Stimulated activated CD8-positive, alpha-beta memory T cell treated with anti-CD3 and anti-CD28 coated beads, Interleukin-12 subunit alpha, Interleukin-12 subunit beta, amount 100 ng/mL, for 4 hours (primary cell): Measurements from ENCODE around the gene CELF2.
A peak's percentile ranks its signal among the peaks of the same experiment; 100 is the strongest.
"Not testable (repeated sequence)": the region's sequence is repeated elsewhere in the genome, so short reads cannot be mapped to it uniquely, and the experiment has no call there.

Experiments
- DNase-seq: peaks from one replicate; pipeline ENCODE4 v3.0.0-alpha.2; 2020; ENCODE audit warnings: low read depth

The CELF2 gene

DNA sequence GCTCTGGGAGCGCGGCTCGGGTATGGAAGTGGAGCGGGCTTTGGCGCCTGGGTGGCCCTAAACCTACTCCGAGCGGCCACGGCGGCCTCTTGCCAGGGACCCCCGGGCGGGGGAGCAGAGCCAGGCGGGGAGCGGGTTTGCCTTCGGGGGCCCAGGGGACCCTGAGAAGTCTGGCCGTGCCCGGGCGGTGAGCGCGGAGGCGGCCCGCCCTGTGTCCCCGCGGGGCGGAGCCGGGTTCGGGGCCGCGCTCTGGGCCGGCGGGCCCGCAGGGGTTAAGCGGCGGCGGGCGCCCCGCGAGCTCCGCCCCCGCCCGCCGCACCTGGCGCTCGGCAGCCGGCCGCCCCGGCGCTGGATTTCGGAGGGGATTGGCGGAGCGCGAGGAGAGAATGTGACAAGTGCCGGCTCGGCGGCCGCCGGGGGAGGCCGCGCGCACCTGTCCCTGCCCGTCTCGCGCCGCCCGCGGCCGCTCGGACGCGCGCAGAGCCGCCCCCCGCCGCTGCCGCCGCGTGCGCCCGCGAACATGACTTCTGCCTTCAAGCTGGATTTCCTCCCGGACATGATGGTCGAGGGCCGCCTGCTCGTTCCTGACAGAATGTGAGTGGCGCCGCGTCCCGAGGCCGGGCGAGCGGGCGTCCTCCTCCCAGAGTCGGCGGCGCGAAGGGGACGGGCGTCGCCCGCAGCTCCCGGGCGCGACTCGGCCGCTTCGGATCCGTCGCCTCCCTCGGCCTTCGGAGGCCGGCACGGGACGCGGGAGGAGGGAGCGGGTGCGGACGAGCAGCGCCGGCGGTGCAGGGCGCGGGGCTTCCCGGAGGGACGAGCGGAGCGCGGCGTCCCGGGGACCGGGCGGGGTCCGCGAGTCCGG is at the start of gene CELF2:
CELF2 (plus strand) TSS at position 303 of the 862 bp plus-strand sequence; CDS start at position 521, 218 bp downstream.
- DNase-seq: peak; percentile 21

DNA sequence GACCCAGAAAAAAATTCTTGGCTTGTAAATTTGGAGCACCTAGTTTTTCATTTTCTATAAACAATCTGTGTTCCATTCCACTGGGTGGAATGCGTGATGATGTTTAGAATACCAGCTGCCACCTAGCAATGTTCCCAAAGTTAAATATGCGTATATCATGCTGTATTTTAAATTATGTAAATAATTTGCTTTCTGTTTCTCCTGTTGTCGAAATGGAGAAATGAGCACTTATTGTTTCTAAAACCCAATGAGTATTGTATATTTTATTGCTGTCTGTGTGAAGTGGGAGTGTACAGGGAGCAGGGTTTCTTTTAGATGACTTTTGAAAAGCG is 49.4 kb upstream of the CELF2 start:
- no peak for DNase-seq

DNA sequence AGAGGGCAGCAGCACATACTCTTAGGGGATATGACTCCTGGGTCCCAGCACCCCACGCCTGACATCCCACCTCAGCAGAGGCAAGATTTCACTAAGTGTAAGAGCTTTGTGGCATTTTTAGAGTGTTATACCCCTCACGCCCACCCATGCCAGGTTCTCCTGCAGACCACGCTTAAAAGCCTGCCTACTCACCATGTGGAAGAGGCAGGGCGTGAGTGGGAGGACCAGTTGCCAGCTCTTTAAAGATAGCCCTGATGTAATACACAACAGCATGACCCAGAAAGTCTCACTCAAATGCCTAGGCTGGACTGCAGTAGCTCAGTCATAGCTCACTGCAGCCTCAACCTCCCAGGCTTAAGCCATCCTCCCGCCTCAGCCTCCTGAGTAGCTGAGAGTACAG is 44.4 kb upstream of the CELF2 start:
- DNase-seq: no peak

DNA sequence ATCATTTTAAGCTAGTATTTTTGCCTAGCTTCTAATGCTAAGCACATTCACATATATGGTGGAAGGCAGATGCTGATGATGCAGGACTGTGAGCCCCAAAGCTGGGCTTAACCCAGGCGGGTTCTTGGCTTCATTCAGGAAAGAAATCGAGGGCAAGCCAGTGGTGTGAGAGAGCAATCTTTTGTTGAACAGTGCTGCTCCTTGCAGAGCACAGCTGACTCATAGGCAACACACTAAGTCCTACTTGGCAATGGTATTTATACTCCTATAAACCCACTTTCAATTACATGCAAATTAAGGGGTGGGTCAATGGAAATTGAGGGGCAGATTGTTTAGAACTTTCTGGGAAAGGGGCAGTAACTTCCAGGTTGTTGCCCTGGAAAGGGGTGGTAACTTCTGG is 42.0 kb upstream of the CELF2 start:
- DNase-seq: no peak

DNA sequence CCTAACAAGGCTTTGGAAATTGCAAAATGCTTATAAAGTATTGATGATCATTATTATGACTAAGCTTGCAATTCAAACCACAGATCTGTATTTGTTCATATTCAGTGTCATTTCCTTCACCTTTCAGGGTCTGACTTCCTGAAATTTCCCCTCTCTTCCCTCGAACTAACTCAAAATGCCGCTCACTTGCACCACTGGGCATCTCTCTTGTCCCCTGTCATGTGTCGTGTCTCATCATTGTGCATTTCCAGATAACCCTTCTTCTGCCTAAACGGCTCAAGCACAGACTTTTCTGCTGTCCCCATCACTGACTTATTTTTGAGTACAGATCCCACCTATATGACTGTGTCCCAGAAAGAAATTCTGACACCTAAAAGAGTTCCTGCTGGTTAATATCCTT is 41.0 kb upstream of the CELF2 start:
- DNase-seq: no peak

DNA sequence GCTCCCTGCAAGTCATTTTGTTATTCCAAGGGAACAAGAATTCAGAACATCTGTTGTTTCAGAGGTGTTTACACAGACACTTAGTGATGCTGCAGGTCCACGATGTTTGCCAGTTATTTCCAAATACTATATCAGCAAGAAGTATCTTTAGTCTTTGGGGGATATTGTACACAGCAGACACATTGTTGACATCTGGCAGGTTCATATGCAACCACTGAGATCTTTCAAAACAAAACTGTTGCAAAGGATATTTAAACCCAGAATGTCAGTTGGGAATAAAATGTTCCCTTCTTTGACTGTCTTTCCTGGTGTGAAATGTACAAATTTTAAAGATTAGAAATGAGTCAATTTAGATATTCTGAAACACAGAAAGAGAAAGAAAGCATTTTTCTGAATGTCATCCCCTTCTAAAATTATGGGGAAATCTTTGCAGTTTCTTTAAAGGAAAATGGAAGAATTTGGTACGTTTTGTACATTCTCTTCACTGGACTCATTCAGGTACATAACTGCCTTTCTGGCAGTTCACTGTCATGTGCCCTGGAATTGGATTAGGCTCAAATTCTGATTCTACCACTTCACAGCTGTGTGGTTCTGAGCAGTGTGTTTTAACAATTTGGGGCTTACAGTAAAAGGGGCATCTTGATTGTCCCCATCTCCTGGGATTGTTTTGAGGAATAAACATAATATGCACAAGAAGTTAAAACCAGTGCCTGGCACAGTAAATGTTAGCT is 40.3 kb upstream of the CELF2 start:
- no peak for DNase-seq

DNA sequence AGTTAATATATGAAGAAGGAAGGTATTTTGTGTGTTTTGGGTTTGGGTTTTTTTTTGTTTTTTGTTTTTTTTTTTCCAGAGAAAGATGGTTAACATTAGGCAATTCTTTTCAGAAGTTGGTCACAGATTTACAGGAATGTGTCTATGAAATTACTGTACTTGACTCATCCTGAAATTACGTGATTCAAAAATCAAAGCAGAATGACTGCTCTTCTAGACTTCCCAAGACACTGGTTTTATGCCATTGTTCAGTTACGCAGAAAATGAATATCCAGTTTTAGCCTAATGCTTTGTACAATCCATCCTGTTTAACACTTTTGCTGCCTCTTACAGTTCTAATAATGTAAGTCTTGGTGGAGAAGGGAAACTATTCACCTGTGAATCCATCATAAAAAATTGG is 39.7 kb upstream of the CELF2 start:
- DNase-seq: no peak

DNA sequence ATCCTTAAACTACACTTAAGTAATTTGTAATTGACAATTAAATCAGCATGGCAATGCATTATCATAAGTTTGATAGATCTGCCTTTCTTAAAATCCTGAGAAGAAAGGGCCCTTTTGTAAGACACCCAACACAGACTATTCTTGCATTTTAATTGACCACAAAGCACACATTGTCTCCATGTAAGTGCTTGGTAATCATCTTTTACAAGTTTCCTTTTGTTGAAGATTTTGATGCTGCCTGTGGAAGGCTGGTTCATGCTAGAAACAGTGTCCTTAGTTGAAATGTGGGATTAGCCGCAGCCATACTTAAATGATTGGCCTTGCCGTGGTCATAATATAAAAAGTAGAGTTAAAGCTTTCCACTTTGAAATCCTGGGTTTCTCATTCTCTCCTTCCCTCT is 32.3 kb upstream of the CELF2 start:
- no peak for DNase-seq

DNA sequence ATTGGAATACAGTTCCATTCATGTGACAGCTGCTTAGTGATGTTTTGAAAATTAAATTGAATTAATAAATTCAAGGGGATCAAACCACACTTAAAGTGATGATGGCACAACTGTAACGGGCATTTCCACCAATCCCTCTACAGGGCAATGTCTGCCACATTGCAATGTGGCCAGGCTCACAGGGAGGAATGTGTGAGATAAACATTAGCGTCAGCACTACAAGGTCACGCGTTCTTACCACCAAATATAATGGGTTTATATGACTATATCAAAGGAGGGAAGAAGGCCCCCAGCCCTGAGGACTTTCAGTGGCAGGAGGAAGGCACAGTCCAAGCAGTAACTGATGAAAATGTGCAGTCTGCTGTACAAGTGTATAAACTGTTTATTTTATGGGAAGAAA is 31.1 kb upstream of the CELF2 start:
- DNase-seq: no peak

DNA sequence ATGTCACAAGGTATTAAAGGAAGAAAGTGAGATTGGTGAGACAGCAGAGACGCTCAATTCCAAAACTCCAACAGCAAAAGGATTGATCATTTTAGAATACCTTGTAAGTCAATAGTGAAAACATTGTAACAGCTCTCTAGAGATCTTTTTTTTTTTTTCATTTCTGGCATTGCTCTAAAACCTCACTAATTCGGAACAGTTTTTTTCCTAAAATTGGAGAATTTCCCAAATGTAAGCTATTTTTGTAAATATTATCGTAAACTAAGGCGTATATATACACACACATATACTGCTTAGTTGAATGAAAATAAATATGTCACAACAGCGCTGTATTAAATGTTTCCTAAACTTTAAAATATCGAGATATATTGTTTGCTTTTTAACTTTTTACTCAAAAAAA is 30.6 kb upstream of the CELF2 start:
- no peak for DNase-seq

DNA sequence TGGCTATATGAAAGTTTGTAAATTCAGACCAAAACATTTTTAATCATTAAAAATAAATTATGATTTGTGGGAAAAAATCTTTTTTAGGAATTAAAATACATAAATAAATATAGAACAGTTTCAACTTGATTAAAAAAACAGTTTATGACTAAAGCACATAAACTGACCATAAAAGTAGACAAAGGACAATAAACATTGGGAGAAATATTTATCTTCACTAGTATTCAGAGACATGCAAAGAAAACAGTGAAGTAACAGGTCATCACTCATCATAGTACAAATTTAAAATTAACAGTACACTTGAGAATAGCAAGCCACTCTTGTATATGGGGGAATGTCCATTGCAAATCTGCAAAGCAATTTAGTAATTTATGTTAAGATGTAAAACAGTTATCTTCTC is 28.0 kb upstream of the CELF2 start:
- DNase-seq: no peak

DNA sequence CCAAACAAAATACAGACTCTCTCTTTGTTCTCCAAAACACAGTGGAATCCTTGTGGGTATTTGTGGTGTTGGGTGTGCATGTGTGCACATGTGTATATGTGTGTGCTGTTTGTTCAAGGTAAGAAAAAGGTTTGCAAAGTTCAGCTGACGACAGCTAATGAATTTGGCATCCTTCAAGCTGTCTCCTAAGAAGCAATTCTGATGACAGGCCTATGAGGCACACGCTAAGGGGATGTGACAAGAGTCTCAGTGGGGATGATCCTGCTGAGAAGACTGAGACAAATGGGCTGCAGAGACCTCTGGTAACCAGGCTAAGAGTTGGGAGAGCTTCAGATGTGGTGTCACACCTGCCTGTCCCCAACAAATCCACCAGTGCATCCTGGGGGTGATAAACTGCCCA is 26.5 kb upstream of the CELF2 start:
- DNase-seq: no peak

DNA sequence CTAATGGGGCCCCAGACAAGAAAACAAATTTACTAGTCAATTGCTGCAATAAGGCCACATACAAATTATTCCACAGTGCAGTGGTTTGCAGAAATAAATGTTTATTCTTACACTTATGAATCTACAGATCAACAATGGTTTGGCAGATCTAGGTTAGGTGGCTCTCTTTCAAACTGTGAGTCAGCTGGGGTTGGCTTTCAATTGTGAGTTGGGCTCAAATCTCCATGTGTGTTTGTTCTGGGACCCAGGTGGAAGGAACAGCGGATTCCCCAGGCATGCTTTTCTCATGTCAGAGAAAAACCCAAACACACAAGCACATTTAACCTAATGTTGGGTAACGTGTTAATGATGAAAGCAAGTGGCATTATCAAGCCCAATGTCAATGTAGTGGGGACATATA is 25.6 kb upstream of the CELF2 start:
- no peak for DNase-seq

DNA sequence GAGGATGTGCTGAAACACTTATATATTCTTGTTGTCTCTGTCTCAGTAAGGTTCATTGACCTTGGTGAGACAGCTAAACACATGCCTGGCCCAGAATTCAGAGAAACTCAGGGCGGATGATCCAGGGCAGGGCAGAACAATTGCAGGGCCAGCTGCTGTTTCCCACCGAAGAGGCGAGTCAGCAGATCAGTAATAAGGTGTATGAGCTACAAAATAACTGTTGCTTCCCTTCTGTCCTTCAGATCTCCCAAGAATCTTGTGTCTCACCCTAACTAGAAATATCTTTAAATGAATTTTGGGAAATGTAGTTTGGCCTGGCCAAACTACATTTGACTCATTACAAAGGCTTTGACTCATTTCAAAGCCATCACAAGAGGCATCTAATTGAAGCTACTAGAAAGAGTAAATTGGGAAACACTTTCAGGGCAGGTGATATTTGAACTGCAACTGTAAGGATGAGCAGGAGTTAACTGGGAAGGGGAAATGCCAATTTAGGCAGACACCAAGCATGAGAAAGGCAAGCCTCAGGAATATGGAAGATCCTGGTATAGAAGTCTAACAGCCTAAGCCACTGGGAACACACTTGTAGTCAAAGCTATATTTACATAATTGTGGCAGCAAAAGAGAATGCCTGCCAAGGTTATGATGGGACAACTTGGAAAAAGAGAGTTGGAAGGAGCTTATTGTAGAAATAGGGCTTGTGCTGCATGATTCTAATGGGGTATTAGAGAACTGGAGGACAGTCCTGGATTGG is 24.5 kb upstream of the CELF2 start:
- no peak for DNase-seq

DNA sequence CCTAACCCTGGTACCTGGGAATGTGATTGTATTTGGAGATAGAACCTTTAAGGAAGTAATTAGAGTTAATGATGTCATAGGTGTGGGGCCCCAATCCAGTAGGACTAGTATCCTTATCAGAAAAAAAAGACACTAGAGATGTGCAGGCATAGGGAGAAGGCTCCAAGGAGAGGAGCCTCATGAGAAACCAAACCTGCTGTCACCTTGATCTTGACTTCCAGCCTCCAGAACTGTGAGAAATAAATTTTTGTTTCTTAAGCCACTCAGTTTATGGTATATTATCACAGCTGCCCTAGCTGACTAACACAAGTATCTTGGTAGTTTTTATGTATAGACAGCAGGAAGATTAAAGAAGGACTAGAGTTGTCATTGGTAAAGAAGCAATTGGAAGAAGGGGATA is 23.9 kb upstream of the CELF2 start:
- DNase-seq: no peak

DNA sequence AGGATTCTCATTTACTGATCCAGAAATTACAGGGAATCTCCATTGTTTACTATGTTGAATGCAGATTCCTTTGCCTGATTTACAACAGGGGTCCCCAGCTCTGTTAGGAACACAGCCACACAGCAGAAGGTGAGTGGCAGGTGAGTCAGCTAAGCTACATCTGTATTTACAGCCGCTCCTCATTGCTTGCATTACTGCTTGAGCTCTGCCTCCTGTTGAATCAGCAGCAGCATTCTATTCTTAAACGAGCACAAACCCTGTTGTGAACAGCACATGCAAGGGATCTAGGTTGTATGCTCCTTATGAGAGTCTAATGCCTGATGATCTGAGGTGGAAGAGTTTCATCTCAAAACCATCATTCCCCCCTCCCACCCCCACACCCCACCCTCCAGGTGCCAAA is 23.3 kb upstream of the CELF2 start:
- no peak for DNase-seq

DNA sequence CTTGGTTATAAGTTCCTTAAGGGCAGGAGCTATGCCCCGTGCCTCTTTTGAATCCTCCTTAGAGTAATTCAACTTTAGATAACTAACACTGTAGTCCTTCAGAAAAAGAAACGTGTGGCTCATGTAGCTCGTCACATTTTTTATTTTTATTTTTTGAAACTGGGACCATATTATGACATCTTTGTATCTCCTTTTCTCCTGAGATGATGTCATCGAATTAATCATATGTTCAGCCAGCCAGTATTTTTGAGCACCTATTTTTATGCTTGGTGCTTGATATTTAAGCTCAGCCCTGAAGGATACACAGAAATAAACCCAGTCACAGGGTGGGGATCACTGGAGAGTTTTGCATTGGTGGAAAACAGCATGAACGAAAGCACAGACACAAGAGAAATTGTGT is 22.6 kb upstream of the CELF2 start:
- DNase-seq: no peak

DNA sequence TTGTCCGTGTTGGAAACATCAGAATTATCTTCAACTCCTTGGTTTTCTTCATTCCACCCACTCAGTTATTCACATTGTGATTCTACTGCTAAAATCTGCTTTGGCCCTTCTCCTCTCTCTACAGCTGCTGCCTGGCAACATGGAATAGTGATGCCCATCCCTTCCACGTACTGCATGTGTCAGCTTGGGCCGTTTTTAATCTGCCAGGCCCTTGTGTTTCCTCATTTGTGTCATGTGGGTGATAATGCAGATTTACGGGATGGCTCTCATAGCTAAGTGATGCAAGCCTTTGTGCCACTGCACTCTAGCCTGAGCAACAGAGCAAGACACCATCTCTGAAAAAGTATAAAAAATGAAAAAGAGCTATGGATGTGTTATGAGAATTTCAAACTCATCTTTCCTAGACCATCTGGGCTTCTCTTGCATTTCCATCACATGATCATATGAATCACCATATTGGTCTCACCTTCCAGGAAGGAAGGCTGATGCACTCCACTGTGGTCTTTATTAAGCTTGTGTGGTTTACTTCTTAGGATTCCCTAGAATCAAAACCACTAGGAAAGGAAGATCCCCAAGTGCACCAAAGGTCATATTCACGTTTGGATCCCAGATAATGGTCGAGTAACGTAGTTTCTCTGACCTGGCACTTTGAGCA is 20.6 kb upstream of the CELF2 start:
- DNase-seq: no peak

DNA sequence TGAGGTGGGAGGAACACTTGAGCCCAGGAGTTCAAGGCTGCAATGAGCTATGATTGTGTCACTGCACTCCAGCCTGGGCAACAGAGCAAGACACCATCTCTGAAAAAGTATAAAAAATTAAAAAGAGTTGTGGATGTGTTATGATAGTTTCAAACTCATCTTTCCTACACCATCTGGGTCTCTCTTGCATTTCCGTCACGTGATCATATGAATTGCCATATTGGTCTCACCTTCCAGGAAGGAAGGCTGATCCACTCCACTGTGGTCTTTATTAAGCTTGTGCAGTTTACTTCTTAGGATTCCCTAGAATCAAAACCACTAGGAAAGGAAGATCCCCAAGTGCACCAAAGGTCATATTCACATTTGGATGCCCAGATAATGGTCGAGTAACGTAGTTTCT is 18.2 kb upstream of the CELF2 start:
- not testable (repeated sequence) for DNase-seq

DNA sequence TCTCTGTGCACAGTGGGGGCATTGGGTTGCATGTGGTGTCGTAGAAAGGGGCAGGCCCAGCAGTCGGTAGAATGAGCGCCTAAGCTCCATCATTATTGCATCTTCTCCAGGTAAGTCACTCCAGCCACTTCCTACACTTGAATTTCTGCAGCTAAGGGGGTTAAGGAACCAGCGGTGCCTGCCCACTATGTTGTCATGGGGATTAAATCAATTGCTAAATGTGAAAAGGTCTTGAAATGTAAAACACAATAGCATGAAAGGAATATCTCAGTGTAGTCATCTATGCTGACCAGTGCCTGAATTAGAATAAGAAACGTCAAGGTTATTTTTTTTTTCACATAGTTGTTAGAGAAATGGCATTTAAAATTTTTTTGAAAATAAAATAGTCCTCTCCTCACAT is 15.2 kb upstream of the CELF2 start:
- DNase-seq: no peak

DNA sequence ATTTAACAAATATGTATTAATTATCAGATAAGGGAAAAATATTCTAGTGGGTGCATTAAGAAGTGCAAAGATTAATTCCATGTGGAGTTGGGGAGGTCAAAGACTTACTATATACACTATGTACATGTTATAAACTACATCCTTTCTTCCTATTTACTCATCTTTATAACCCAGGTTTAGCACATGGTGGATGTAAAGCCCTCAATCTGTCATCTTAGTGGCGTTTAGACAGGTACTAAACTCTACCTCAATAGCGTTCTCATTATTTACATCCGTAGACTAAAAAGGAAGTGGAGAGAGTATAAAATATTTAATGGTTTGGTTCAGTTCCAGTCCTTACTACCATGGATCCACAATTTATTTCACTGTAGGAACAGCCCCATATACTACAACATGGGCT is 14.8 kb upstream of the CELF2 start:
- no peak for DNase-seq

DNA sequence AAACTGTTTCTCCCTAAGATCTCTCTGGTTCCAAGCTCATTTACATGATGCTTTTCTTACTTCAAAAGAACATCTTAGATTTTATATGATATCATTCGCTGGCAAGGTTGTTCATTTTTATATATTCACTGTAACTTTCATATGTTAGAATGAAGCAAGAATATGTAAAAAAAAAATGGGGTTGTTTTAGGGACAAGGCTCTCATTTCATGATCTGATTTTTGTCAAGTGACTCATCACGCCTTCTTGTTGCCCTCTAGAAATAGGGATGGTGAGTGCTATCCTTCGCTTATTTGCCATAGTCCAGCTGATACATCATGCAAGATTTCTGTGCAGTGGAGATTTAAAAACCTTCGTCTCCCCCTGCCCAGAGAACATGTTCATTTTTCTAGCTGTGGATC is 14.0 kb upstream of the CELF2 start:
- DNase-seq: no peak
